SIG-M5 treated with dmso at 0.1 percent for 504 hours (cell line): ENCODE results near the gene MCM9.

Experiments used
- DNase-seq: peaks from one replicate; lab custom pipeline; 2025; ENCODE audit not compliant: unreplicated experiment; lab: John Stamatoyannopoulos, UW

MCM9 gene

DNA sequence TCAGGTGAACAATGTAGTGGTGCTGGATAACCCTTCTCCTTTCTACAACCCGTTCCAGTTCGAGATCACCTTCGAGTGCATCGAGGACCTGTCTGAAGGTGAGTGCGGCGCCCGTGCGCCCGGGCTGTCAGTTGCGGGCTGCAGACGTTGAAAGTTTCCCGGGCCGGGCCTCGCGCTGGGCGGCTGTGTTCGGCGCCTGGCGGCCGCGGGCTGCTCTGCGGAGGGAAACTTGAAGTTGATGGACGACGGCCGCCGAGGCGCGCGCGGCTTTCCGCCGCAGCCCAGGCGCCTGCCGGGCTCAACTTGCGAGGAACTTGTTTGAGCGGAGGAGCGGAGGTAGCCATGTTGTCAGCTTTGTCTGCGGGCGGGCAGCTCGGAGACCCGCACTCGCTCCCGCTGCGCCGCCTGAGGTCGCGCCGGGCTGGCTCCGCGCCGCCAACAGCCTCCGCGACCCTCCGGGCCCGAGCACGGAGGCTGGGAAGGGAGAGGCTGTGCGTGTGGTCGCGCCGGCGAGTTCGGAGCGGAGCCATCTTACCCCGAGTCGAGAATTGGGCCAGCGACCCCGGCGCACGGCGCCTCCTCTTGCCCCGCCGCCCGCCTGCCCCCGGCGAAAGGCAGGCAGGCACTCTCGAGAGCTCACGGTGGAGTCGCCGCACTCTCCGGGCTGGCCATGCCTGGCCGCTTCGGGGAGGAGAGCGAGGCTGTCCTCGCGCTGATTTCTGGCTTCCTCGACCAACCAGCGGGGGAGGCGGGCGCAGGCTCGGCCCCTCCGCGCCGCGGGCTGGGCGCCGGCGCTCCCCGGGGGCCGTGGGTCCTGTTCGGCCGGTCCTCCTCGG lies 40.3 kb downstream of the MCM9 start:
- DNase-seq: no peak

DNA sequence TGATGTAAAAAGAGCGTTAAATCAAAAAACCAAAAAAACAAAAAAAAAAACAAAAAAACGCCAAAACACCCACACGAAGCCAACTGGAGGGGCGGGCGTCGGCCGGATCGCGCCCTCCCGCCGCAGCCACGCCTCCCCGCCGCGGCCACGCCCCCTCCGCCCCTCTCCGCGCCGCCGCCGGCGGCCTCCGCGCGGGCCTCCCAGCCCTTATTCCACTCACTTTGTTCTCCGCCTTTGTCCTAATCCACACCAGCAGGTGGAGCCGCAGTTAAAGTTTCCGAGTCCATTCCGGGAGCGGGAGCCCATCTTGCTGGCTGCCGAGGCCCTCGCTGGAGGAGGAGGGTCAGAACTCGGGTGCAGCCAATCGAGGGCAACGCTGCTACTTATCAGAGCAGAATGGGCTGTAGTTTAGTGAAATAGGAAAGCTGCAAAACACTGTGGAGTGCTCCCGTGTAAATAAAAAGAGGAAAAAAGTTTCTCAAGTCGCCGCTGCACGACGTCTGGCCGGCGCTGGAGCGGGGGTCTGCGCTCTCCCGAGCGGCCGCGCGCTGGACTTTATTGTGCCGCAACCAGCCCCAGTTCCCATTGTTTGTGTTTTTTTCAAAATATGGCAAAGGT lies 41.0 kb downstream of the MCM9 start, which contains the start of gene ASF1A:
ASF1A (plus strand) TSS at position 346 of the 618 bp plus-strand sequence; CDS start at position 608, 262 bp downstream.
- peak; percentile 97 for DNase-seq

DNA sequence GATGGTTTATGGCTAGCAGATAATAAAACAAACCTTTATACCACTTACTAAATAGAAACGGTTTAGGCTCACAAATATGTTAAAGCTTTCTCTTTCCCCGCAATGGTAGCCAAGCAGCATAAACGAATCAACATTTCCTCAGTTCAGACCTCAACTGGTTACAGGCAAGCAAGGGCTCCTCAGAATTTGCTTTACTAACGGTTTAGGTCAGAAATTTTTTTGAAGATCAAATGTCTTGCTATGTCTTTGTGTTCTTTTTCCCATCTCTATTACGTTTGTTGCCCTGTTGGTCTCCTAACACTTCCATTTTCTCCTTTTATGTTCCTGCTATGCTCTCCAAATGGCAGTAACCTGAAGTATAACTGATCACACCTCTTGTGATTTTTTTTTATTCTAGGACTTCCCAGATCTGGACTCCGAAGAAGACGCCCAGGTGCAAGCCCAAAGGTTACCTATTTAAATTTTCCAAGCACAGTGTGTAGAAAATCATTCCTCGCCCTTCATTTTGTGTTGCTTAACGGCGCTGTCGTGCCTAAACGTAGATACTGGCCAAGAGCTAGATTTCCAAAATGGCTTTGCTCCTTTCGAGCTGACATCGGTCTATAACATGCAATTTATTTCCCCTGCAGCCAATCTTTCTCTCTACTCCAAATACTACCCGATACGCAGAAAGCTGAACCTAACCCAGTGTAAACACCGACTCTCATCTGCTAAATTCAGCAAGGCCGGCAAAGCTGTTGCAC lies 41.7 kb downstream of the MCM9 start:
- DNase-seq: peak; percentile 51

DNA sequence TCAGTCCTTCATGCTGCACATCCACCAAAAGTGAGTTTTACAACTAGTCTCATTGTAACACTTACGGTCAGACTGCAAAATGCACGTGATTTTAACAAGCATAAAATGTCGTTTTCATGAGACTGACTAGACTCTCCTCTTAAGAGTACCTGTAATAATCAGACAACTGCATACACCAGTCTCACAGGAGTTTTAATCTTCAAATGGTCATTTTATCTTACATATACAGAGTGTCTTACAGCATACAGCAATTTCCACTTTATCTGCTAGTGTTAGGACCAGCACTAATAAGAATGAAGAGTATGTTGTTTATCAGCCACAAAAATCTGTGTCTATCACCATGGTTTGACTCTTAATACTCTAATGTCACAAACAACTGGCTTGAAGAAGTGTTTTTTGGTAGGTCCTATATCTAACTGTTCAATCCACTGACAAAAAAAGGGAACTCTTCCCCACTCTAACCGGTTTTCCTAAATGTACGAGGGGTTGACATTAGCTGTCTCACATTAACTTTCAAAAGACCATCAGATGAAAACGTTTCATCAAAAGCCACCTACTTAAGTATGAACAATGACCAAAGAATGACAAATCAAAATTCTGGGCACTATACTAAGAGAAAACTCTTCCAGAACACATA lies 42.5 kb downstream of the MCM9 start:
- no peak for DNase-seq

DNA sequence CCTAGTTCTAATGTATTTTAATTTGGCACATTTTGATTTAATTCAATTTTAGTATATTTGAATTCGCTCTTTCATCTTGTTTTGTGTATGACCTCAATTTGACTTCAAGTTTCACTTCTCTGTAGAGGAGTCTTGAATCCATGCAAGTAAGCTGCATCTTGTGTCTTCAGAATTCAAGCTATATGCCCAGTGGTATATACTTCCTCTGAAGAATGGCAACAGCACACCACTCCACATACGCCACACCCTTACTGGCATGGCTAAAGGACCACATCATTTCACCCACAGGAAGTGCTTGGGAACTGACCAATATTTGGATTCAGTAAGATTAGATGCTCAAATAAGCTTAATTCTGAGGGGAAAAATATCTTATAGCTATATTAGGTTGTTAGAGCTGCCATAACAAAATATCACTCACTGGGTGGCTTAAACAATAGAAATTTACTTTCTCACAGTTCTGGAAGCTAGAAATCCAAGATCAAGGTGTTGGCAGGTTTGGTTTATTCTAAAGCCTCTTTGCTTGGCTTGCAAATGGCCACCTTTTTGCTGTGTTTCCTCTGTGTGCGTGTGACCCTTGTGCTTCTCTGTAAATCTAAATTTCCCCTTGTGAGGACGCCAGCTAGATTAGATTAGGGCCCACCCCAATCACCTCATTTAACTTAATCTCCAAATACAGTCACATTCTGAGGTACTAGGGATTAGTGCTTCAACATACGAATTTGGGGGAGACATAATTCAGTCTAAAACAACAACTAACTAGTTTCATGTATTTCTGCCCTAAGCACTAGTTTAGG lies 43.8 kb downstream of the MCM9 start:
- peak; percentile 72 for DNase-seq

DNA sequence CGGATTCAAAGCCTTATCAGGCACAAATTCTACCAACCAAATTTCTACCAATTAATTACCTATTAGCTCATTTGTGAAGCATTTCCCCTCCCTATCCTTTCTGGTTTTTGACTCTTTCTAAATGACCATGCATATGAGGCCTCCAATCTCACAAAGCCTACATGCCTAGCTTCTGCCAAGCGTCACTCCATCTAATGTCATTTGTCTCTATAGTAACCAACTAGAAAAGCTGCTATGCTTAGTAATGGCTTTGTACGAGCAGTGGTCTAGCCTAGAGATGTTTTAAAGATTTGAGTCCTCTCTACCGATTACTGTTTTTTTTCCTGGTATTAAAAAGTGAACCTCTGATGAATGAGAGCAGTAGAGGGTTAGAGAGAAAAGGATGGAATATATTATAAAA lies 45.8 kb downstream of the MCM9 start:
- DNase-seq: no peak

DNA sequence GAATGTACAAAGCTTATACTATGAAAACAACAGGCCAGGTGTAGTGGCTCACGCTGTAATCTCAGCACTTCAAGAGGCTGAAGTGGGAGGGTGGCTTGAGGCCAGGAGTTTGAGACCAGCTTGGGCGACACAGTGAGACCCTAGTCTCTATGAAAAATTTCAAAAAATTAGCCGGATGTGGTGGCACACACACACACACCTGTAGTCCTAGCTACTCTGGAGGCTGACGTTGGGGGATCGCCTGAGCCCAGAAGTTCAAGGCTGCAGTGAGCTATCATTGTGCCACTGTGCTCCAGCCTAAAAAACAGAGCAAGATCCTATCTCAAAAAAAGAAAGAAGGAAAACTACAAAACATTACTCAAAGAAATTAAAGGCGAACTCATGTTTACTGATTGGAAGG lies 48.3 kb downstream of the MCM9 start:
- no peak for DNase-seq

DNA sequence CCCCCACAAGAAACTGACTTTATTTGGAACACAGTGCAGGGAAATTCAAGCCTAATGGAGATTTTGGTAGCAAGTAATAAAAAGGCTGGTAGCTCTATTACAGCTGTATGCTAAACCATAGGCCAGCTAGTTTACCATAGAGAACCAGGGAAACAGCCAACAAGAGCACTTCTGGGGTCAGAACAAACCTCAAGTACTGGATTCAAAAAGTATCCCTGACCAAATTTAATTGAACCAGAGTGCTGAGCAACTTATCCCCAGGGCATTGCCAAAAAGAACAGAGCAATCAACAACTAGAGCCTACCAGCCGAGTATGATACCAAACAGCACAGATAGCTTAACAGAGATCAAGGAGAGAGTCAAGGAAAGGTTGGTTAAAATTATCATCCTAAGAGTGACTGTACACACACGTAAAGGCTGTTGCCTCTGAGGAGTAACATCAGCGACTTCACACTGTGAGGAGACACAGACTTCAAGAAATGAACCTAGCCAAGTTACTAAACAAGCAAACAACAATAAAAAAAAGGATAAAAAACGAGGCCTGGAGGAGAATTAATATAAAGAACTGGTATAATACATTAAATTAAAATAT lies 52.5 kb downstream of the MCM9 start:
- no peak for DNase-seq

DNA sequence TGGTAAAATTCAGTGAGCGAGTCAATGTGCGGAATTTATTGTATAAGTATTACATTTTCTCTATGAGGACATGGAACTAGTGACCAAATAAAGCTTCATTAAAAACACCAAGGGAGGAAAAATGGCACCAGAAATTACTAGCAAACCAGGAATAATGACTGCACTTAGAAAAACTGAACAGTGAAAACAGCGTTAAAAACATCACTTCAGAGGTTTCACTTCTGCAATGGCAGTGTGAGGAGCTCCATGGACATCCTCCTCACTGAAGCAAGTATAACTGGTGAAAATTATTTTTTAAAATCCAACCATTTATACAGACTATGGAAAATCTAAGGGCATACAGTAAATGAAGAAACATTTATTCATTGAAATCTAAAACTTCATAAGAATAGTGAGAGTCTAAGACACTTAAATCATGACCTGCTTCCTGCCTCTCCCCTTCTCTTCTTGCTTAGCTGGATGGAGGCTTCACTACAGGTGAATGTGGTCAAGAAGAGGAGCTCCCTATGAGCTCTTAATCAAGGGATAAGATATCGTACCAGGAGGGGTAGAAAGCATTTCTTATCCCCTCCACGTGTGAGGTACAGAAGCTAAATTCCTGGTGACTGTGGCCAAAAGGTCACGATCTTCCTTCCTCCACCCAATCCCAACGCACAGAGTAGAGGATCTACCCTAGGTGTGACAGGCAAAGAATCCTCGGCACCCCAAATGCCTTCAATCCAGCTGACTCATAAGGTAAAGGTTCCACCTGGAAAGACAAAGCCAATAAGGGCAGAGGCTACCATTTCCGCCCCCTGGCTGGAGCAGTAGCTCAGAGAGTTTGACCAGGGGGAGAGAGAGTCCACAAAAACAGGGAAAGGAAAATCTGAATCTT lies 53.3 kb downstream of the MCM9 start:
- DNase-seq: no peak

DNA sequence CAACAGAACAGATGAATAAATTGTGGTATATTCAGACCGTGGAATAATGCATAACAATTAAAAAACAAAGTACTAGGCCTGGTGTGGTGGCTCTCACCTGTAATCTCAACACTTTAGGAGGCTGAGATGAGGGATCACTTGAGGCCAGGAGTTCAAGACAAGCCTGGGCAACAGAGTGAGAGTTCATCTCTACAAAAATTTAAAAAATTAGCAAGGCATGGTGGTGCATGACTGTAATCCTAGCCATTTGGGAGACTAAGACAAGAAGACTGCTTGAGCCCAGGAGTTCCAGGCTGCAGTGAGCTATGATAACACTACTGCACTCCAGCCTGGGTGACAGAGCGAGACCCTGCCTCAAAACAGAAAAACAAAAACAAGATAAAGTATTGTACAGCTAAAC lies 57.2 kb downstream of the MCM9 start:
- DNase-seq: no peak

DNA sequence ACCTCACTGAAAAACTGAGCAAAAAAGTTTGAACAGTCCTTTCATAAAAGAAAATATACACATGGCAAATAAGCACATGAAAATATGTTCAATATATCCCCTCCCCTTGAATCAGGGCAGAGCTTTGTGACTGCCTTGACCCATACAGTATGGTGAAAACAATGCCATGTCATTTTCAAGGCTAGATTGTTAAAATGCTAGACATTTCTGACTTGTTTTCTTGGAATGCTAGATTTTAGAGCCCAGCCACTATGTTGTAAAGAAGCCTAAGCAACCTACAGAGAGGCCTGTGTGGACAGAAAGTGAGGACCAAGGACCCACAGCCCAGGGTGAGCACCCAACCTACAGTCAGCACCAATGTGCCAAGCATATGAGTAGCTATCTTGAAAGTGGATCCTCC lies 58.1 kb downstream of the MCM9 start:
- no peak for DNase-seq

DNA sequence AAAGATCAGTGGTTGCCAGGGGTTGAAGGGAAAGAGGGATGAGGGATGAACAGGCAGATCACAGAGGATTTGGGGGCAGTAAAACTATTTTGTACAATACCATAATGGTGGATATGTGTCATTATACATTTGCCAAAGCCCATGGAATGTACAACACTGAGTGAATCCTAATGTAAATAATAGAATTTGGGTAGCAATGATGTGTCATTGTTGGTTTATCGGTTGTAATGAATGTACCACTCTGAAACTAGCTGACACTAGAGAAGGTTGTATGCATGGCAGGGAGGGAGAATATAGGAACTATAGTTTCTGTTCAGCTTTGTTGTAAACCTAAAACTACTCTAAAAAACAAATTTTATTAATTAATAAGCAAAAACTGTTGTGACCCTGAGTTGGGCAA lies 58.8 kb downstream of the MCM9 start:
- DNase-seq: no peak

DNA sequence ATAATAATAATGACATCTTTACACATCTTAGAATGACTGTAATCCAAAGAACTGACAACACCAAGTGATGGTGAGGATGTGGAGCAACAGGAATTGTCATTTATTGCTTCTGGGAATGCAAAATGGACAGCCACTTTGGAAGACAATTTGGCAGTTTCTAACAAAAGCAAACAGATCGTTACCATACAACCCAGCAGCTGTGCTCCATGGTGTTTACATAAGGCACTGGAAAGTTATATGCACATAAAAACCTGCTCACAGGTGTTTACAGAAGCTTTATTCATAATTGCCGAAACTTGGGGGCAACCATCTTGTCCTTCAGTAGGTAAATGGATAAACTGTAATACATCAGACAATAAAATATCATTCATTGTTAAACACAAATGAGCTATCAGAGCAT lies 59.3 kb downstream of the MCM9 start:
- DNase-seq: no peak

DNA sequence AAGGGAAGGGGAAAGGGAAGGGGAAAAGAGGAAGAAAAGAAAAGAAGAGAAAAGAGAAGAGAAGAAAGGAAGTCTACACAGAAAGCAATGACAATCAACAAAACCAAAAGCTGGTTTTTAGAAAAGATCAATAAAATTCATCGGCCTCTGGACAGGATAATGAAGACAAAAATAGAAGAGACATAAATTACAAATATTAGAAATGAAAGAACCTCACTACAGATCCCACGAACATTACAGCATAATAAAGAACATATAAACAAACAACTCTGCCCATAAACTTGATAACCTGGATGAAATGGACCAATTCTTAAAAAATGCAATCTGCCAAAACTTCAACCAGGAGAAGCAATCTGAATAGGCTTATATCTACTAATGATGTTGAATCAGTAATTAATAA lies 61.7 kb downstream of the MCM9 start:
- no peak for DNase-seq

DNA sequence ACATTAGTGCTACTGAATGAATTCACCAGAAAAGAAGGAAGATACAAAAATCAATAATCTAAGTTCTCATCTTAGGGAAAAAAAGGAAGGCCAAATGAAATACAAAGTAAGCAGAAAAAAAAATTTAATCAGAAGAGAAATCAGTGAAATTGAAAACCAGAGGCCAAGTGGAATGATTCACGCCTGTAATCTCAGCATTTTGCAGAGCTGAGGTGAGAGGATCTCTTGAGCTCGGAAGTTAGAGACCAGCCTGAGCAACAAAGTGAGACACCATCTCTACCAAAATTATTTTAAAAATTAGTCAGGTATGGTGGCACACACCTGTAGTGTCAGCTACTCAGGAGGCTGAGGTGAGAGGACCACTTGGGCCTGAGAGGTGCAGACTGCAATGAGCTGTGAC lies 62.2 kb downstream of the MCM9 start:
- DNase-seq: no peak

DNA sequence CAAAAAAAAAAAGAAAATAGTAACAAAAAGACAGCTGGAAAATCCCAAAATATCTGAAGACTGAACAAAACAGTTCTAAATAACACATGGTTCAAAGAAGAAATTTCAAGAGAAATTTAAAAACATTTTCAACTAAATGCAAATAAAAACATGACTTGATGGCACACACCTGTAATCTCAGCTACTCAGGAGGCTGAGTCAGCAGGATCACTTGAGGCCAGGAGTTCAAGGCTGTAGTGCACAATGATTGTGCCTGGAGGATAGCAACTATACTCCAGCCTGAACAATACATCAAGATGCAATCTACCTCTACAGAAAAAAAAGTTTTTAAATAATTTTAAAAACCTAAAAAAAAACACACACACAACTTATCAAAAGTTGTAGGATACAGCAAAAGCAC lies 62.6 kb downstream of the MCM9 start:
- no peak for DNase-seq

DNA sequence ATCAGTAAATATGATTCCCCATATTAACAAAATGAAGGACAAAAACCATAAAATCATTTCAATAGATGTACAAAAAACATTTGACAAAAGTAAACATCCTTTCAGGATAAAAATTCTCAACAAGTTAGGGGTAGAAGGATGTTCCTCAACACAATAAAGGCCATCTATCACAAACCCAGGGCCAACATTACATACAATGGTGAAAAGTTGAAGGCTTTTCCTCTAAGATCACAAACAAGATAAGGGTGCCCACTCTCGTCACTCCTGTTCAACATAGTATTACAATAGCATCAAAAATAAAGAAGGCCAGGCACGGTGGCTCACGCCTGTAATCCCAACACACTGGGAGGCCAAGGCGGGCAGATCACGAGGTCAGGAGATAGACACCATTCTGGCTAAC lies 63.6 kb downstream of the MCM9 start:
- no peak for DNase-seq

DNA sequence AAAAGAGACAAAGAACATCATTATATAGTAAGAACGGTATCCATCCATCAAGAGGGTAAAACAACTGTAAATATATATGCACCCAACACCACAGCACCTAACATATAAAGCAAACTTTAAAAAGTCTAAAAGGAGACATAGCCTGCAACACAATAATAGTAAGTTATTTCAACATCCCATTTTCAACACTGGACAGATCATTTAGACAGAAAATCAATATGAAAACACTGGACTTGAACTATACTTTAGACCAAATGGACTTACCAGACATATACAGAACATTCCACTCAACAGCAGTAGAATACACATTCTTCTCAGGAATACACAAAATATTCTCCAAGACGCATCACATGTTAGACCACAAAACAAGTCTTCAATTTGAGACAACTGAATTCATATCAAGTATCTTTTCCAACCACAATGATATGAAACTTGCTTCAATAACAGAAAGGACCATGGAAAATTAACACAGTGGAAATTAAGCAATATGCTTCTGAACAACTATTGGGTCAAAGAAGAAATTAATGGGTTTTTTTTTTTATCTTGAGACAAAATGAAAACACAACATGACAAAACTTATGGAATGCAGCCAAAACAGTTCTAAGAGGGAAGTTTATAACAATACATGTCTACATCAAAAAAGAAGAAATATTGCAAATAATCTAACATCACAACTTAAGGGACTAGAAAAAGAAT lies 64.9 kb downstream of the MCM9 start:
- DNase-seq: no peak

DNA sequence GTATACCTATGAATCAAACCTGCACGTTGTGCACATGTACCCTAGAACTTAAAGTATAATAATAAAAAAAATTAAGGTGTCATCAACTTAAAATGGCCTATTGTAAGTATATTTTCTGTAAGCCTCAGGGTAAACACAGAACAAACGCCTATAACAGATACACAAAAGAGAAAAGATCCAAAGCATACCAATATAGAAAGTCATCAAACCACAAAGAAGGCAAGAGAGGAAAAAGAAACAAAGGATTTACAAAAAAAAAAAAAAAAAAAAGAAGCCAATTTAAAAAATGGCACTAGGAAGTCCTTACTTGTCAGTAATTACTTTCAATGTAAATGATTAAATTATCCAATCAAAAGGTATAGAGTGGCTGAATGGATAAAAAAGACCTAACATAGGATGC lies 65.6 kb downstream of the MCM9 start:
- no peak for DNase-seq
